HG03025 (cell line): ENCODE results near the gene MCM5.
"Not testable (repeated sequence)": the region's sequence is repeated elsewhere in the genome, so short reads cannot be mapped to it uniquely, and the experiment has no call there.

ENCODE experiments used
- ATAC-seq: cut with Tn5 transposase; IDR thresholded peaks from one replicate; pipeline ENCODE4 v1.9.1; 2021; ENCODE audit warnings: mild to moderate bottlenecking, moderate library complexity; ENCODE audit not compliant: unreplicated experiment, low FRiP score

The MCM5 gene

DNA sequence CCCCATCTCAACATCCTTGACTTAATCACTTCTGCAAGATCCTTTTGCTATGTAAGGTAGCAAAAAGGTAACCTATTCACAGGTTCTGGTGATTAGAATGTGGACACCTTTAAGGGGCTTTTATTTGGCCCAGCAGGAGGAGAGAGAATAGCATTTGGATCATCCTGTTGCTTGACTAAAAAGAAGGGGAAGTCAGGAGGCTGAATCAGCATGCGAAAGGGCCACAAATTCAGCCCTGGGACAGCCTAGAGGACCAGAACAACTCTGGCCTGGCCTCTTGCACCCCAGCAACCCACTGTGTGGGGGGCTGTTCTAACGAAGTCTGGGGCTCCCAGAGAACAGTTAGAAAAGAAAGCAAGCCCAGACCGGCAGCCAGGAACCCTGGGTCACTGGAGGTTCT is 22.2 kb upstream of the MCM5 start:
- ATAC-seq, result no peak

DNA sequence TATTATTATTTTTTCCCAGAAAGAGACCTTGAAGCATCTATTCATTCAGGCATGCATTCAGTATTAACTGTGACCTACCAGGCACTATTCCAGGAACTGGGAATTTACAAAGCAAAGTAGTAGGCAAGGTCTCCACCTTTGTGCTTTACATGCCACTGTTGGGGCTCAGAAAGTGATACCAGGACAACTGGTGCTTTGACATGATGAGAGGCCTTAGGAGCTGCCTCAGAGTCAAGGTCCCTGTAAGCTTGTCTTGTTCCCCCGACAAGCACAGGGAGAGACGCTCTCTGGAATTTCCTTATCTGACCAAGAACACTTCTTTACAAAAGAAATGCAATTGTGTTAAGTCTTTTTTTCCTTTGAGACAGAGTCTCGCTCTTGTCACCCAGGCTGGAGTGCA is 21.3 kb upstream of the MCM5 start:
- no peak for ATAC-seq

GRCh38 chr22:35379146-35379993 is 20.6 kb upstream of the MCM5 start:
- ATAC-seq, result no peak

GRCh38 chr22:35380013-35380412 is 19.9 kb upstream of the MCM5 start:
- ATAC-seq, result no peak

DNA sequence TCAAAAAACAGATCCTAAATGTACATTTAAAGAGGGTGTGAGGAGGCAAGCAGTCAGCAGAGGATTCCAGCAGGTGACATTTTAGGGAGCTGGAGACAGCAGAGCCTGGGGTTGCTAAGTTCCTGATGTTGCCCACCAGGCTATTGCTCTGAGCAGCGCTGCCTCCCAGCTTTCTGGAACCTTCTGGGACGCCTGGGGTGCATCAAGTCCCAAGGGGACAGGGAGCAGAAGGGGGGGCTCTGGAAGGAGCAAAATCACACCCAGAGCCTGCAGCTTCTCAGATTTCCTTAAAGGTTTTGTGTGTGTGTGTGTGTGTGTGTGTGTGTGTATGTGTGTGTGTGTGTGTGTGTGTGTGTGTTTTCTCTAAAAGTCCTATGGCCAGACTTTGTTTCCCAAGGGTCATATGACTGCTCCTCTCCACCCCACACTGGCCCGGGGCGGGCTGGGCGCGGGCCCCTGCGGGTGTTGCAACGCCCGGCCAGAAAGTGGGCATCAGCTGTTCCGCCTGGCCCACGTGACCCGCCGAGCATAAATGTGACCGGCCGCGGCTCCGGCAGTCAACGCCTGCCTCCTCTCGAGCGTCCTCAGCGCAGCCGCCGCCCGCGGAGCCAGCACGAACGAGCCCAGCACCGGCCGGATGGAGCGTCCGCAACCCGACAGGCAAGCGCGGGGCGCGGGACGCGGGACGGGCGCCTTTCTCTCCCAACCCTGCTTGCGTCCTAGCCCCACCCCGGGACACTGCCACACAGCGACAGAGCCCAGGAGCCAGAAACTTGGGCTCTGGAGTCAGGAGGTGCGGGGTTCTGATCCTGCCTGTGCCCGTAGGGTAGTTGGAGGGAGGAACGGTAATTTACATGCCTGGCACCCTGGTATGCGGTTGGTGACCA is 19.2 kb upstream of the MCM5 start, which contains the start of gene HMOX1:
TSS of gene HMOX1 (plus strand) at position 560 of the 887 bp plus-strand sequence. CDS start at position 638, 78 bp downstream.
- ATAC-seq, result no peak

GRCh38 chr22:35381424-35382009 is 18.4 kb upstream of the MCM5 start:
- no peak for ATAC-seq

DNA sequence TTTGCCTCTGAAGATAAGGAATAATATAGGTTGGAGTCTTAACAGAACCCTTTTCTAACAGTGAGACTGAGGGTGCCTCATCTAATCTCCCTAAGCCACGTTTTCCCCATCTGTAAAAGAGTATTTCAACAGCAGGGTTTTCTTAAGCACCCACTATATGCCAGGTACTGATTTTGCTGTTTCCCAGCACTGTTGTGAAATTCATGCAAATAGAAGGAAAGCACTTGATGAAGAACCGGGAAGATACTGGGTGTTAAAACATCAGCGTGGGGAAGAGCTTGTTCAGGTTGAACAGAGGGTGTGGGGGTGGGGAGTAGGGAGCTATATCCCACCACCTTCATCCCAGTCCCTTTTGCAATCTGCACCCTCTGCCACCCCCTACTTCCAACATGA is 16.3 kb upstream of the MCM5 start:
- no peak for ATAC-seq

- no peak for ATAC-seq
Measured at GRCh38 chr22:35384527-35384926, 15.4 kb upstream of the MCM5 start.

- ATAC-seq, result no peak
Measured at GRCh38 chr22:35384975-35385588, 14.9 kb upstream of the MCM5 start.

GRCh38 chr22:35386670-35387288 is 13.2 kb upstream of the MCM5 start:
- ATAC-seq, result no peak

- ATAC-seq, result no peak
Measured at GRCh38 chr22:35390933-35391332, 9.0 kb upstream of the MCM5 start.

- ATAC-seq, result no peak
Measured at GRCh38 chr22:35392357-35392756, 7.6 kb upstream of the MCM5 start.

- ATAC-seq, result no peak
Measured at GRCh38 chr22:35393116-35394010, 6.6 kb upstream of the MCM5 start.

DNA sequence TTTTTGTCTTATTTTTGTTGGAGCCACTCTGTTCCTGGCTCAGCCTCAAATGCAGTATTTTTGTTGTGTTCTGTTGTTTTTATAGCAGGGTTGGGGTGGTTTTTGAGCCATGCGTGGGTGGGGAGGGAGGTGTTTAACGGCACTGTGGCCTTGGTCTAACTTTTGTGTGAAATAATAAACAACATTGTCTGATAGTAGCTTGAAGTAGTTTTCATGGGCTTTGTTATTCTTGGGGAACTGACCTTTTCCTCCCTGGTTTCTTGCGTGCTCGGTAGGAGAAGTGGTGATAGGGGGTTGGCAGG is 6.0 kb upstream of the MCM5 start:
- ATAC-seq, result no peak

- no peak for ATAC-seq
Measured at GRCh38 chr22:35394810-35395563, 5.0 kb upstream of the MCM5 start.

- not testable (repeated sequence) for ATAC-seq
Measured at GRCh38 chr22:35396622-35397021, 3.3 kb upstream of the MCM5 start.

DNA sequence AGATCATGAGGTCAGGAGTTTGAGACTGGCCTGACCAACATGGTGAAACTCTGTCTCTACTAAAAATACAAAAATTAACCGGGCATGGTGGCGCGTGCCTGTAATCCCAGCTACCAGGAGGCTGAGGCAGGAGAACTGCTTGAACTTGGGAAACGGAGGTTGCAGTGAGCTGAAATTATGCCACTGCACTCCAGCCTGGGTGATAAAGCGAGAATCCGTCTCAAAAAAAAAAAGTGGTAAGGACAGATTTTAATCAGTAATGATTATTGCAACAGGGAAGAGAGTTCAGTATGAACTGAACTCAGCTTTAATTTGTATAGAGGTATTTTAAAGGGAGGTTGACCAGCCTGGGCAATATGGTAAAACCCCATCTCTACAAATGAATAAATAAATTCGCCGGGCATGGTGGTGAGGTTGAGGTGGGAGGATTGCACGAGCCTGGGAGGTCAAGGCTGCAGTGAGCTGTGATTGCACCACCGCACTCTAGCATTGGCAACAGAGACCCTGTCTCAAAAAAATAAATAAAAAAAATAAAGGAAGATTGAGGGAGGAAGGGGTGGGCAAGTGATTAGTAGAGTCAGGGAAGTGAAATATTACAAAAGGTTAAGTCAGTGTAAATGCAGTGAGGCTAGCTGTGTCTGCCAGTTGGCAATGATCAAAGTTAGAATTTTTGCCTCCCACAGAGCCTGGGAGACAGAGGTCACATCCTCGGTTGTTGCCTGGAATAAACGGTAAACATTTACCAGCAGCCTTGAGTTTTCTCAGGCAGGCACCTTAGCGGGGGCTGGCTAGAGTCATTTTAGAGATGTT is 2.6 kb upstream of the MCM5 start:
- ATAC-seq, result no peak

DNA sequence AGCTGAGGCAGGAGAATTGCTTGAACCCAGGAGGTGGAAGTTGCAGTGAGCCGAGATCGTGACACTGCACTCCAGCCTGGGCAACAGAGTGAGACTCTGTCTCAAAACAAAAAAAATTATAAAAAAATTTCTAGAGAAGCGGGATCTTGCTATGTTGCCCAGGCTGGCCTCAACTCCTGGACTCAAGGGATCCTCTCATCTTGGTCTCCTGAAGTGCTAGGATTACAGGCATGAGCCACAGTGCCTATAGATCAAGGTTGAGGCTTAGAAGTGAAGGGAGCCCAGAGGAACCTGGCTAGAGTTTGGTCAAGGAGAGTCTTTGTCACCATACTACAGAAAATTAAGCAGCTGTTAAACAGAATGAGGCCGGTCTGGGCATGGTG is 1.4 kb upstream of the MCM5 start:
- no peak for ATAC-seq
